ENCODE results near the gene ZBP1. TPM values are rescaled to one million over a fixed set of nuclear protein-coding genes. Genes with fewer than 3 reads are reported as not detected.

ZBP1 gene
- polyA plus RNA-seq, 1 of the 3 experiments (the other 2 are of a cell fraction), result not detected

DNA sequence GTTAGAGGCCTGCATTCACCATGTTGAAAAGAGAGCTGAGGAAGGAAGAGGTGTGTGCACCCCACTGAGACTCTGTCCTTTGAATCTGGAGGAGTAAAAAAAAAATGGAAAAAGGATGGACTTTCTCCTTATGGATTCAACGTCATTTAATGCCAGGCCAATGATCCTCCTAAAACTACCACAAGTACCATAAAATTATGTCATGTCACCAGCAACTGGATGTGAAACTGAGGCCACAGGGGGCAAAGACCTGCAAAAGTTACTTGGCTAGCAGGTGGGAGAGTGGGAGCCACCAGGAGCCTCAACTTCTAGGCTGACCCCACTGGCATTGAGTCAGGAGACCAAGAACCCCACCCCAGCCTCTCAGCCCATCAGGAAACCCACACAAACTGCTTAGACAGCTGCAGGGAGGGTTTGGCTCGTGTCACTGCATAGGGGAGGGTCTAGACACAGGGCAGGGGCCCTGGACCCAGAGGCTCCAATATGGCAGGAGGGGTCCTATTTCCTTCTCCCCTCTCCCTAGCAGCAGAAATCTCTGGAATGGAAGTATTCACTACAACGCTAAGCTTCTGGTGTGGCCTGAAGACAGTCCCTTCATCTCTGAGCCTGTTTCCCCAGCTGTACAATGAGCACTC lies 48.3 kb downstream of the ZBP1 start:
- DNase-seq, result no peak
- ChIA-PET CTCF (interaction anchor here (1.3 to 2.3 kb wide), 6 partner anchors 11 to 77 kb away, joined by 3 to 13 read pairs (median 5); no protein-coding TSS in a partner anchor), POLR2A (no interaction called here)
- Histone ChIP-seq H3K4me2 (no peak overlapping the region), H3K79me2 (ENCODE audit: insufficient read depth) (no peaks in the 10 kb centered on the region), H4K20me1 (ENCODE audit: insufficient read depth) (no peaks in the 10 kb centered on the region), H3K9me3 (no peaks in the 10 kb centered on the region), H3F3A (replicated peaks; ENCODE audit: insufficient read depth) (no peaks in the 10 kb centered on the region), H3K4me1 (ENCODE audit: control insufficient read depth in 1 of 2, insufficient read depth in 2 of 2, low read depth in 1 of 2, low read length in 1 of 2) (no peaks in the 10 kb centered on the region), H3K9me2 (no peaks in the 10 kb centered on the region), H2AFZ (ENCODE audit: low read depth) (no peak overlapping the region), H3K9ac (no peak overlapping the region), H3K27ac (ENCODE audit: low read depth in 2 of 2, low read length in 1 of 2) (no peak overlapping the region), H3K36me3 (replicated peaks in 1 of 2; ENCODE audit: control insufficient read depth in 1 of 2, insufficient read depth in 2 of 2, low read length in 1 of 2) (no peaks in the 10 kb centered on the region), H3K4me3 (ENCODE audit: low read depth in 2 of 2, low read length in 1 of 2) (no peak overlapping the region), H3K27me3 (ENCODE audit: insufficient read depth) (peaks cover 19% of the 10 kb centered on the region)
- TF ChIP-seq GATA2 (CRISPR knock-in tag; IDR thresholded peaks at IDR 0.05), result no peak
- TF ChIP-seq, protein P1, sequence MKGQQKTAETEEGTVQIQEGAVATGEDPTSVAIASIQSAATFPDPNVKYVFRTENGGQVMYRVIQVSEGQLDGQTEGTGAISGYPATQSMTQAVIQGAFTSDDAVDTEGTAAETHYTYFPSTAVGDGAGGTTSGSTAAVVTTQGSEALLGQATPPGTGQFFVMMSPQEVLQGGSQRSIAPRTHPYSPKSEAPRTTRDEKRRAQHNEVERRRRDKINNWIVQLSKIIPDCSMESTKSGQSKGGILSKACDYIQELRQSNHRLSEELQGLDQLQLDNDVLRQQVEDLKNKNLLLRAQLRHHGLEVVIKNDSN (IDR thresholded peaks at IDR 0.05; ENCODE audit: borderline replicate concordance, low read depth), result no peak
- TF ChIP-seq RAD21 (IDR thresholded peaks at IDR 0.05; ENCODE audit: low read length), result no peak
- no peak for TF ChIP-seq MEF2A (IDR thresholded peaks at IDR 0.05; ENCODE audit: borderline replicate concordance, low read depth)
- no peak for TF ChIP-seq SMC3 (IDR thresholded peaks at IDR 0.05; ENCODE audit: low read depth, low read length)
- no peak for TF ChIP-seq RFX5 (IDR thresholded peaks at IDR 0.05; ENCODE audit: low read length)
- no peak for TF ChIP-seq POLR2AphosphoS5 (IDR thresholded peaks at IDR 0.05; ENCODE audit: low read depth, low read length)
- no peak for TF ChIP-seq FOXM1 (IDR thresholded peaks at IDR 0.05; ENCODE audit: low read depth)
- no peak for TF ChIP-seq RXRA (IDR thresholded peaks at IDR 0.05; ENCODE audit: borderline replicate concordance, low read depth)
- TF ChIP-seq, protein P2, sequence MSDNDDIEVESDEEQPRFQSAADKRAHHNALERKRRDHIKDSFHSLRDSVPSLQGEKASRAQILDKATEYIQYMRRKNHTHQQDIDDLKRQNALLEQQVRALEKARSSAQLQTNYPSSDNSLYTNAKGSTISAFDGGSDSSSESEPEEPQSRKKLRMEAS (IDR thresholded peaks at IDR 0.05; ENCODE audit: low read depth), result no peak
- WGBS (ENCODE audit: low lambda C conversion rate), result 57% methylated on average over 3 of the region's 3 CpGs

DNA sequence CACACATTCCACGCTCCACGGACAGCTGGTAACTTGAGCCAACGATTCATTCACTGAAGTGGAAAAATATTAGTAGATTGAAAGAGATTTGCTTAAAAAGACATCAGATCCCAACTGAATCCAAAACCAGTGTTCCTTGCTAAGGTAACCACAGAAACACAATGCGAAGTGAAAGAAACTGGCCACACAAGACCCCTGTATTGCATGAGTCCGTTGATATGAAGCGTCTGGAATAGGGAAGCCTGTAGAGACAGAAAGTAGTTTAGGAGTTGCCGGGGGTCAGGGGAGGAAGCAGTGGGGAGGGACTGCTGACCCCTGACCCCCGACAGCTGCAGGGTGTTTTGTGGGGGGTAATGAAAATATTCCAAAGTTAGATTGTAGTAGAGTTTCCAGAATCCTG lies 49.3 kb downstream of the ZBP1 start:
- H3K9ac ChIP-seq, result no peak overlapping the region
- WGBS (ENCODE audit: low lambda C conversion rate), result 58% methylated on average over 8 of the region's 8 CpGs
- H3K27ac ChIP-seq (ENCODE audit: low read depth in 2 of 2, low read length in 1 of 2), result no peak overlapping the region
- peaks cover 25% of the 10 kb centered on the region for H3K27me3 ChIP-seq (ENCODE audit: insufficient read depth)
- CTCF ChIA-PET, result interaction anchor here (1.3 to 3.0 kb wide), 2 partner anchors 11 to 24 kb away, joined by 3 to 18 read pairs; no protein-coding TSS in a partner anchor
- no peaks in the 10 kb centered on the region for H3K36me3 ChIP-seq (replicated peaks in 1 of 2; ENCODE audit: control insufficient read depth in 1 of 2, insufficient read depth in 2 of 2, low read length in 1 of 2)
- H3K4me1 ChIP-seq (ENCODE audit: control insufficient read depth in 1 of 2, insufficient read depth in 2 of 2, low read depth in 1 of 2, low read length in 1 of 2), result no peaks in the 10 kb centered on the region
- POLR2A ChIA-PET, result no interaction called here
- no peak overlapping the region for H3K4me3 ChIP-seq (ENCODE audit: low read depth in 2 of 2, low read length in 1 of 2)
- DNase-seq, result no peak
- no peak overlapping the region for H2AFZ ChIP-seq (ENCODE audit: low read depth)
- no peaks in the 10 kb centered on the region for H3K9me3 ChIP-seq
- TF ChIP-seq, protein P3, sequence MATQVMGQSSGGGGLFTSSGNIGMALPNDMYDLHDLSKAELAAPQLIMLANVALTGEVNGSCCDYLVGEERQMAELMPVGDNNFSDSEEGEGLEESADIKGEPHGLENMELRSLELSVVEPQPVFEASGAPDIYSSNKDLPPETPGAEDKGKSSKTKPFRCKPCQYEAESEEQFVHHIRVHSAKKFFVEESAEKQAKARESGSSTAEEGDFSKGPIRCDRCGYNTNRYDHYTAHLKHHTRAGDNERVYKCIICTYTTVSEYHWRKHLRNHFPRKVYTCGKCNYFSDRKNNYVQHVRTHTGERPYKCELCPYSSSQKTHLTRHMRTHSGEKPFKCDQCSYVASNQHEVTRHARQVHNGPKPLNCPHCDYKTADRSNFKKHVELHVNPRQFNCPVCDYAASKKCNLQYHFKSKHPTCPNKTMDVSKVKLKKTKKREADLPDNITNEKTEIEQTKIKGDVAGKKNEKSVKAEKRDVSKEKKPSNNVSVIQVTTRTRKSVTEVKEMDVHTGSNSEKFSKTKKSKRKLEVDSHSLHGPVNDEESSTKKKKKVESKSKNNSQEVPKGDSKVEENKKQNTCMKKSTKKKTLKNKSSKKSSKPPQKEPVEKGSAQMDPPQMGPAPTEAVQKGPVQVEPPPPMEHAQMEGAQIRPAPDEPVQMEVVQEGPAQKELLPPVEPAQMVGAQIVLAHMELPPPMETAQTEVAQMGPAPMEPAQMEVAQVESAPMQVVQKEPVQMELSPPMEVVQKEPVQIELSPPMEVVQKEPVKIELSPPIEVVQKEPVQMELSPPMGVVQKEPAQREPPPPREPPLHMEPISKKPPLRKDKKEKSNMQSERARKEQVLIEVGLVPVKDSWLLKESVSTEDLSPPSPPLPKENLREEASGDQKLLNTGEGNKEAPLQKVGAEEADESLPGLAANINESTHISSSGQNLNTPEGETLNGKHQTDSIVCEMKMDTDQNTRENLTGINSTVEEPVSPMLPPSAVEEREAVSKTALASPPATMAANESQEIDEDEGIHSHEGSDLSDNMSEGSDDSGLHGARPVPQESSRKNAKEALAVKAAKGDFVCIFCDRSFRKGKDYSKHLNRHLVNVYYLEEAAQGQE (IDR thresholded peaks at IDR 0.05; ENCODE audit: low read depth, low read length), result no peak
- TF ChIP-seq FOXM1 (IDR thresholded peaks at IDR 0.05; ENCODE audit: low read depth) (no peak), MXI1 (IDR thresholded peaks at IDR 0.05; ENCODE audit: low read depth, low read length) (no peak), CHD2 (IDR thresholded peaks at IDR 0.05; ENCODE audit: low read length, partially characterized antibody) (no peak), JUND (IDR thresholded peaks at IDR 0.05) (no peak)
- TF ChIP-seq, protein P4, sequence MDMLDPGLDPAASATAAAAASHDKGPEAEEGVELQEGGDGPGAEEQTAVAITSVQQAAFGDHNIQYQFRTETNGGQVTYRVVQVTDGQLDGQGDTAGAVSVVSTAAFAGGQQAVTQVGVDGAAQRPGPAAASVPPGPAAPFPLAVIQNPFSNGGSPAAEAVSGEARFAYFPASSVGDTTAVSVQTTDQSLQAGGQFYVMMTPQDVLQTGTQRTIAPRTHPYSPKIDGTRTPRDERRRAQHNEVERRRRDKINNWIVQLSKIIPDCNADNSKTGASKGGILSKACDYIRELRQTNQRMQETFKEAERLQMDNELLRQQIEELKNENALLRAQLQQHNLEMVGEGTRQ (IDR thresholded peaks at IDR 0.05; ENCODE audit: borderline replicate concordance, low read depth, low read length), result no peak
- H3K4me2 ChIP-seq, result no peak overlapping the region
- no peaks in the 10 kb centered on the region for H3K9me2 ChIP-seq
- H3F3A ChIP-seq (replicated peaks; ENCODE audit: insufficient read depth), result no peaks in the 10 kb centered on the region
- H3K79me2 ChIP-seq (ENCODE audit: insufficient read depth), result no peaks in the 10 kb centered on the region
- H4K20me1 ChIP-seq (ENCODE audit: insufficient read depth), result no peaks in the 10 kb centered on the region
